Right atrium auricular region (tissue), 2 donors: ENCODE results near the gene GABBR2. TPM values are rescaled to one million over a fixed set of nuclear protein-coding genes. Genes with fewer than 3 reads are reported as not detected.

Source experiments
- DNase-seq: peaks from one replicate; pipeline ENCODE4 v3.0.0-alpha.2; 2019; ENCODE audit warnings: low spot score
- H3K27ac ChIP-seq, 2 donors: fragments of 200-600 bp; sonication (generic); 1 replicate in 1 of 2; 2 replicates in 1 of 2; pipeline ENCODE4 v1.5.1; 2016 to 2019
- H3K27me3 ChIP-seq, 2 donors: fragments of 200-600 bp; sonication (generic); one replicate each; pipeline versions ENCODE4 v1.5.1 to v1.6.0; 2017 to 2019
- H3K36me3 ChIP-seq: fragments of 200-600 bp; sonication (generic); one replicate; pipeline ENCODE4 v1.5.1; 2016
- H3K4me1 ChIP-seq, 2 donors: fragments of 200-600 bp; sonication (generic); one replicate each; pipeline versions ENCODE4 v1.5.1 to v1.6.0; 2017 to 2019
- H3K4me3 ChIP-seq, 2 donors: fragments of 200-600 bp; sonication (generic); 1 replicate in 1 of 2; 2 replicates in 1 of 2; pipeline ENCODE4 v1.5.1; 2017 to 2019; ENCODE audit warnings: mild to moderate bottlenecking in 1 of 2, moderate library complexity in 1 of 2
- H3K9me3 ChIP-seq, 2 donors: fragments of 200-600 bp; sonication (generic); one replicate each; pipeline ENCODE4 v1.5.1; 2019
- CTCF ChIP-seq, 2 donors: fragments of 200-600 bp; sonication (generic); IDR thresholded peaks; one replicate each; pipeline ENCODE4 v1.5.1; 2019; ENCODE audit warnings: antibody characterized with exemption in 2 of 2
- total RNA-seq, 2 donors: library from RNA; depleted of rRNA; stranded (reverse); fragments of >200 nt; gene quantifications; one replicate each; pipeline ENCODE4 v1.1.0, GENCODE V29; 2016

GABBR2 gene
- total RNA-seq, 2 donors from 2014 or later = 0.22 TPM; not detected in 1

GRCh38 chr9:98694943-98695342 is 13.8 kb downstream of the GABBR2 start:
- TF ChIP-seq CTCF (IDR thresholded peaks at IDR 0.05) = no peak
- no peak for DNase-seq
- no peaks in the 10 kb centered on the region for H3K4me1 ChIP-seq
- H3K4me3 ChIP-seq = no peak overlapping the region
- H3K36me3 ChIP-seq = no peaks in the 10 kb centered on the region
- no peaks in the 10 kb centered on the region for H3K9me3 ChIP-seq
- no peaks in the 10 kb centered on the region for H3K27me3 ChIP-seq
- H3K27ac ChIP-seq = no peak overlapping the region

- Histone ChIP-seq H3K36me3 (no peaks in the 10 kb centered on the region), H3K9me3 (no peaks in the 10 kb centered on the region), H3K27ac (no peak overlapping the region), H3K4me3 (no peak overlapping the region), H3K4me1 (no peaks in the 10 kb centered on the region), H3K27me3 (no peaks in the 10 kb centered on the region)
- TF ChIP-seq CTCF (IDR thresholded peaks at IDR 0.05) = no peak
- DNase-seq = peak; percentile 49
Observed at GRCh38 chr9:98692392-98692791, 16.3 kb downstream of the GABBR2 start.

- no peak overlapping the region for H3K27ac ChIP-seq
- peak; percentile 36 for DNase-seq
- H3K9me3 ChIP-seq = no peaks in the 10 kb centered on the region
- H3K36me3 ChIP-seq = no peaks in the 10 kb centered on the region
- no peaks in the 10 kb centered on the region for H3K4me1 ChIP-seq
- TF ChIP-seq CTCF (IDR thresholded peaks at IDR 0.05) = no peak
- H3K27me3 ChIP-seq = no peaks in the 10 kb centered on the region
- no peak overlapping the region for H3K4me3 ChIP-seq
Observed at GRCh38 chr9:98691890-98692289, 16.8 kb downstream of the GABBR2 start.

- DNase-seq = peak; percentile 40
- Histone ChIP-seq H3K4me3 (no peak overlapping the region), H3K4me1 (no peaks in the 10 kb centered on the region), H3K27me3 (no peaks in the 10 kb centered on the region), H3K36me3 (no peaks in the 10 kb centered on the region), H3K27ac (no peak overlapping the region), H3K9me3 (no peaks in the 10 kb centered on the region)
- no peak for TF ChIP-seq CTCF (IDR thresholded peaks at IDR 0.05)
Observed at GRCh38 chr9:98690686-98691085, 18.0 kb downstream of the GABBR2 start.

- DNase-seq = peak; percentile 18
- Histone ChIP-seq H3K27me3 (no peaks in the 10 kb centered on the region), H3K27ac (no peak overlapping the region), H3K4me1 (no peaks in the 10 kb centered on the region), H3K4me3 (no peak overlapping the region), H3K36me3 (no peaks in the 10 kb centered on the region), H3K9me3 (no peaks in the 10 kb centered on the region)
- TF ChIP-seq CTCF (IDR thresholded peaks at IDR 0.05) = no peak
Observed at GRCh38 chr9:98688710-98689495, 19.8 kb downstream of the GABBR2 start.

- no peak for TF ChIP-seq CTCF (IDR thresholded peaks at IDR 0.05)
- no peaks in the 10 kb centered on the region for H3K36me3 ChIP-seq
Observed at GRCh38 chr9:98687911-98688310, 20.8 kb downstream of the GABBR2 start.

More at GRCh38 chr9:98687911-98688310, 20.8 kb downstream of the GABBR2 start:
- Histone ChIP-seq H3K9me3 (no peaks in the 10 kb centered on the region), H3K27ac (no peak overlapping the region), H3K27me3 (no peaks in the 10 kb centered on the region), H3K4me3 (no peak overlapping the region), H3K4me1 (no peaks in the 10 kb centered on the region)
- DNase-seq = no peak
